Loucy (cell line): ENCODE measurements around the gene ATP1B3.
"Not testable (repeated sequence)": the region's sequence is repeated elsewhere in the genome, so short reads cannot be mapped to it uniquely, and the experiment has no call there.

Experiments used
- H2AFZ ChIP-seq: fragments of 200-600 bp; sonication (generic); 2 replicates; pipeline ENCODE4 v1.6.0; 2016; ENCODE audit warnings: antibody characterized with exemption, mild to moderate bottlenecking, low read length, moderate library complexity
- H3F3A ChIP-seq: fragments of 200-600 bp; 2 replicates; pipeline ENCODE4 v1.6.0; 2016; ENCODE audit warnings: antibody characterized with exemption, low read depth, mild to moderate bottlenecking
- H3K27me3 ChIP-seq: fragments of 200-600 bp; sonication (generic); 2 replicates; pipeline ENCODE4 v1.6.1; 2014; ENCODE audit warnings: low read length, mild to moderate bottlenecking; ENCODE audit not compliant: insufficient read depth, poor library complexity, severe bottlenecking
- H3K36me3 ChIP-seq: fragments of 200-600 bp; sonication (generic); 2 replicates; pipeline ENCODE4 v1.6.1; 2016; ENCODE audit warnings: low read length; ENCODE audit not compliant: insufficient read depth
- H3K4me1 ChIP-seq: fragments of 200-600 bp; sonication (generic); 2 replicates; pipeline ENCODE4 v1.5.1; 2014; ENCODE audit warnings: low read length, mild to moderate bottlenecking; ENCODE audit not compliant: insufficient read depth, poor library complexity, severe bottlenecking
- H3K4me2 ChIP-seq: fragments of 200-600 bp; sonication (generic); 2 replicates; pipeline ENCODE4 v1.6.0; 2014; ENCODE audit warnings: antibody characterized with exemption, low read length, low read depth, mild to moderate bottlenecking; ENCODE audit not compliant: poor library complexity, severe bottlenecking
- H3K4me3 ChIP-seq: fragments of 200-600 bp; sonication (generic); 2 replicates; pipeline ENCODE4 v1.5.1; 2014; ENCODE audit warnings: low read length, mild to moderate bottlenecking, mixed read lengths; ENCODE audit not compliant: poor library complexity, severe bottlenecking
- H3K79me2 ChIP-seq: fragments of 200-600 bp; sonication (generic); 2 replicates; pipeline ENCODE4 v1.6.1; 2014; ENCODE audit warnings: low read length; ENCODE audit not compliant: insufficient read depth
- H3K9ac ChIP-seq: fragments of 200-600 bp; sonication (generic); 2 replicates; pipeline ENCODE4 v1.6.0; 2014; ENCODE audit warnings: mild to moderate bottlenecking, low read depth, low read length, moderate library complexity; ENCODE audit not compliant: poor library complexity, severe bottlenecking
- H3K9me2 ChIP-seq: fragments of 200-600 bp; sonication (generic); replicated peaks from 2 replicates; pipeline ENCODE4 v1.6.1; 2016; ENCODE audit warnings: low read depth, low read length, mixed read lengths
- H3K9me3 ChIP-seq: fragments of 200-600 bp; sonication (generic); 2 replicates; pipeline ENCODE4 v1.6.1; 2014; ENCODE audit warnings: mild to moderate bottlenecking, antibody characterized with exemption, low read length, low read depth; ENCODE audit not compliant: insufficient read depth
- H4K20me1 ChIP-seq: fragments of 200-600 bp; sonication (generic); 2 replicates; pipeline ENCODE4 v1.6.0; 2014; ENCODE audit warnings: antibody characterized with exemption, low read length, mild to moderate bottlenecking; ENCODE audit not compliant: insufficient read depth, poor library complexity, severe bottlenecking
- EZH2phosphoT487 ChIP-seq: fragments of 200-600 bp; IDR thresholded peaks from 2 replicates; pipeline ENCODE4 v1.6.1; 2018; ENCODE audit warnings: antibody characterized with exemption, mild to moderate bottlenecking, moderate library complexity, borderline replicate concordance
- TF ChIP-seq, protein P1 (sequence below): fragments of 200-600 bp; sonication (generic); conservative IDR thresholded peaks from 2 replicates; pipeline ENCODE4 v1.5.1; 2014; ENCODE audit warnings: mild to moderate bottlenecking, antibody characterized with exemption, low read length

The ATP1B3 gene

DNA sequence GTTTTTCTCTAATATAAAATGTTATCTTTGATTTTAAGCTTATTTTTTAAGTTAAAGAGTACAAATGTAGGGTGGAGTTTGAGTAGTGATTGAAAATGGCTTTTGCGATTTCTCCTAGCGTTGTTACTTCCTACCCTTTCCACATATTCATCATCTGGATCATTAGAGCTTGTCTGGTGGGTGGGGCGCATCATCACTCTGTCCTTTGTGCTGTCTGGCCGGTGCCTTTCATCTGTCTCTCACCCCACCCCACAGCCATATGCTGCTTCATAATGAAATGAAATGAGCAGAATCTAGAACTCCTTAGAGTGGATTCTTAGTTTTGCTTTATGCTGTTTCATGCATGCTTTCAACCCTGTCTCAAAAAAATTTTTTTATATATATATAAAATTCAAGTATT is 44.3 kb downstream of the ATP1B3 start:
- Histone ChIP-seq H4K20me1 (no peaks in the 10 kb centered on the region), H3F3A (no peaks in the 10 kb centered on the region), H3K27me3 (no peaks in the 10 kb centered on the region), H3K4me1 (no peaks in the 10 kb centered on the region), H3K9me3 (no peaks in the 10 kb centered on the region), H3K4me2 (no peak overlapping the region), H3K9me2 (no peaks in the 10 kb centered on the region), H3K36me3 (peaks cover 42% of the 10 kb centered on the region; the same call in 1 of the 2 replicates), H3K9ac (no peak overlapping the region), H2AFZ (no peak overlapping the region), H3K79me2 (no peaks in the 10 kb centered on the region), H3K4me3 (no peak overlapping the region)
- TF ChIP-seq EZH2phosphoT487: no peak
- TF ChIP-seq, protein P1, sequence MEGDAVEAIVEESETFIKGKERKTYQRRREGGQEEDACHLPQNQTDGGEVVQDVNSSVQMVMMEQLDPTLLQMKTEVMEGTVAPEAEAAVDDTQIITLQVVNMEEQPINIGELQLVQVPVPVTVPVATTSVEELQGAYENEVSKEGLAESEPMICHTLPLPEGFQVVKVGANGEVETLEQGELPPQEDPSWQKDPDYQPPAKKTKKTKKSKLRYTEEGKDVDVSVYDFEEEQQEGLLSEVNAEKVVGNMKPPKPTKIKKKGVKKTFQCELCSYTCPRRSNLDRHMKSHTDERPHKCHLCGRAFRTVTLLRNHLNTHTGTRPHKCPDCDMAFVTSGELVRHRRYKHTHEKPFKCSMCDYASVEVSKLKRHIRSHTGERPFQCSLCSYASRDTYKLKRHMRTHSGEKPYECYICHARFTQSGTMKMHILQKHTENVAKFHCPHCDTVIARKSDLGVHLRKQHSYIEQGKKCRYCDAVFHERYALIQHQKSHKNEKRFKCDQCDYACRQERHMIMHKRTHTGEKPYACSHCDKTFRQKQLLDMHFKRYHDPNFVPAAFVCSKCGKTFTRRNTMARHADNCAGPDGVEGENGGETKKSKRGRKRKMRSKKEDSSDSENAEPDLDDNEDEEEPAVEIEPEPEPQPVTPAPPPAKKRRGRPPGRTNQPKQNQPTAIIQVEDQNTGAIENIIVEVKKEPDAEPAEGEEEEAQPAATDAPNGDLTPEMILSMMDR: no peak

DNA sequence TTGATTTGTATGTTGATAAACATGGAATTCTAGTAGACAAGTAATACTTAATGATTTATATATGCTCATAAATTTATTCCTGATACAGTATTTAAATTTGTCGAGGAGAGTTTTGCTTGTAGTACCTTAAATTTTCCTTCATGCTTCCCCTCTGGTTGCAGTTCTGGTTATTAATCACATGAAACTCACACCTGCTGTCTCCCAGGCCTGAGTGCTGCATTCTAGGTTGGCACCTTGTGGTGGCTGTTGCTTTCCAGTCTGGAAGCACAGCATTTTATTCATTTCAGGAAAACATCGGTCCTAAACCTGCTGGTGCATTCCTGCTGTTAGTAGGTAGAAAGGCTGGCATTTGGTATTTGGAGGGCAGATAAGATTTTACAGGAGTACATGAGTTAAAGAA is 44.9 kb downstream of the ATP1B3 start:
- no peaks in the 10 kb centered on the region for H4K20me1 ChIP-seq

DNA sequence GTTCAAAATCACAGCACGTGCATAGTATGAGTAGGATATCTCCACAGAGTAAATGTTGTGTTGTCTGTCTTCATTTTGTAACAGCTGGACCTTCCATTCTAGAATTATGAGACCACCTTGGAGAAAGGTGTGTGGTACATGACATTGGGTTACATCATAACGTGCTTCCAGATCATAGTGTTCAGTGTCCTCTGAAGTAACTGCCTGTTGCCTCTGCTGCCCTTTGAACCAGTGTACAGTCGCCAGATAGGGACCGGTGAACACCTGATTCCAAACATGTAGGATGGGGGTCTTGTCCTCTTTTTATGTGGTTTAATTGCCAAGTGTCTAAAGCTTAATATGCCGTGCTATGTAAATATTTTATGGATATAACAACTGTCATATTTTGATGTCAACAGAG is 49.2 kb downstream of the ATP1B3 start:
- not testable (repeated sequence) for H3K9ac ChIP-seq, H3K4me1 ChIP-seq

More for the DNA sequence above, 44.9 kb downstream of the ATP1B3 start:
- no peaks in the 10 kb centered on the region for H3K9me3 ChIP-seq
- TF ChIP-seq, protein P1: no peak
- TF ChIP-seq EZH2phosphoT487: no peak
- H3K4me1 ChIP-seq: no peaks in the 10 kb centered on the region
- no peak overlapping the region for H3K9ac ChIP-seq
- no peaks in the 10 kb centered on the region for H3K79me2 ChIP-seq
- H3K9me2 ChIP-seq: no peaks in the 10 kb centered on the region
- no peaks in the 10 kb centered on the region for H3K27me3 ChIP-seq
- peaks cover 40% of the 10 kb centered on the region; the same call in 1 of the 2 replicates for H3K36me3 ChIP-seq
- no peak overlapping the region for H3K4me3 ChIP-seq
- no peak overlapping the region for H3K4me2 ChIP-seq
- no peak overlapping the region for H2AFZ ChIP-seq
- H3F3A ChIP-seq: no peaks in the 10 kb centered on the region

DNA sequence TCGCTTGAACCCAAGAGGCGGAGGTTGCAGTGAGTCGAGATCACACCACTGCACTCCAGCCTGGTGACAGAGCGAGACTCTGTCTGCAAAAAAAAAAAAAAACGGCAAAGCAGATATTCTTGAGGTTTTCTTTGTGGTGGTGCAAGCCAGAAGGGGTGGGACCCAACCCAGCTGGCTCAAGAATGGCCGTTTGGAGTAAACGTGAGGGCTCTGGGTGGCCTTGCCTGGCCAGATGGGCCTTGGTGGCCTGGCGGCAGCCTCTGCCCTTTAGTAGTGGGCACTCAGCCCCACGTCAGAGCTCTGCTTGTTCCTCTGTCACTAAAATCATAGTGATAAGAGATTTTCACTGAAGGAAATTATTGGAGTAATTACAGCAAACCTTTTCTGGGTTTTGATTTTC is 50.5 kb downstream of the ATP1B3 start:
- H3K9me2 ChIP-seq: no peaks in the 10 kb centered on the region
- H3K9me3 ChIP-seq: no peaks in the 10 kb centered on the region
- H3F3A ChIP-seq: no peaks in the 10 kb centered on the region
- H3K27me3 ChIP-seq: no peaks in the 10 kb centered on the region
- H3K4me3 ChIP-seq: no peak overlapping the region
- H3K9ac ChIP-seq: no peak overlapping the region
- no peak for TF ChIP-seq EZH2phosphoT487
- TF ChIP-seq, protein P1: no peak
- H4K20me1 ChIP-seq: no peaks in the 10 kb centered on the region
- no peak overlapping the region for H2AFZ ChIP-seq
- H3K36me3 ChIP-seq: peaks cover 17% of the 10 kb centered on the region; the same call in 1 of the 2 replicates
- H3K79me2 ChIP-seq: no peaks in the 10 kb centered on the region
- no peak overlapping the region for H3K4me2 ChIP-seq
- no peaks in the 10 kb centered on the region for H3K4me1 ChIP-seq

More for the DNA sequence above, 49.2 kb downstream of the ATP1B3 start:
- not testable (repeated sequence) for H4K20me1 ChIP-seq, H3K27me3 ChIP-seq, H3K9me3 ChIP-seq, H3F3A ChIP-seq, H3K9me2 ChIP-seq, H3K4me2 ChIP-seq, H2AFZ ChIP-seq, H3K4me3 ChIP-seq, H3K79me2 ChIP-seq
- peaks cover 17% of the 10 kb centered on the region; the same call in 1 of the 2 replicates for H3K36me3 ChIP-seq
